ENCODE results near the gene VOPP1. TPM values are rescaled to one million over a fixed set of nuclear protein-coding genes. Genes with fewer than 3 reads are reported as not detected.
A peak's percentile ranks its signal among the peaks of the same experiment; 100 is the strongest.

VOPP1 gene
- total RNA-seq, 1 donor from 2014 or later = 47.8 TPM

DNA sequence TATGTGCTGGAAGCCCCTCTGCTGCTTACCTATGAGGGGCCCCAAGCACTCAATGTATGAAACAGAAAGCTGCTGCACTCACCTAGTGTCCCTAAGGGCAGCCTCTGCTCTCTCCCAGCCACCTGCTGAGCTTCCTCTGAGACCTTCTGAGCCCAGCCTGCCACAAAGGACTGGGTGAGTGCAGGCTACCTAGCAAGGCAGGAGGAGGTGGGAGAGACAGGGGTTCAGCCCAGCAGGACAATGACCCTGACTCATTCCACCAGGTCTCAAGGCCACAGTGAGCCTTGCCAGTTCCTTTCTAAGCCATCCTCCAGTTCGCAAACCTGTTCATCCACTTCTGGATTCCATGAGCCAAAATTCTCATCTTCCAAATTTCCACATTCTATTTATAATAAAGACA lies 16.3 kb downstream of the VOPP1 start:
- peaks cover 47% of the 10 kb centered on the region for H3K4me1 Mint-ChIP-seq (ENCODE audit: low read depth)
- peak overlapping the region; percentile 68 for H3K27ac Mint-ChIP-seq

GRCh38 chr7:55555160-55555559 lies 17.1 kb downstream of the VOPP1 start:
- no peak for TF ChIP-seq CTCF (IDR thresholded peaks at IDR 0.05; ENCODE audit: unreplicated experiment)
- Mint-ChIP-seq H3K4me3 (ENCODE audit: low read depth) (no peak overlapping the region), H3K36me3 (ENCODE audit: insufficient read depth) (no peaks in the 10 kb centered on the region), H3K9me3 (ENCODE audit: low read depth) (no peaks in the 10 kb centered on the region), H3K27ac (no peak overlapping the region), H3K4me1 (ENCODE audit: low read depth) (peaks cover 47% of the 10 kb centered on the region), H3K27me3 (no peaks in the 10 kb centered on the region)
- no peak for DNase-seq (ENCODE audit: low spot score, unreplicated experiment)

More for the DNA sequence above, 16.3 kb downstream of the VOPP1 start:
- no peaks in the 10 kb centered on the region for H3K36me3 Mint-ChIP-seq (ENCODE audit: insufficient read depth)
- TF ChIP-seq CTCF (IDR thresholded peaks at IDR 0.05; ENCODE audit: unreplicated experiment) = no peak
- DNase-seq (ENCODE audit: low spot score, unreplicated experiment) = no peak
- no peak overlapping the region for H3K4me3 Mint-ChIP-seq (ENCODE audit: low read depth)
- H3K9me3 Mint-ChIP-seq (ENCODE audit: low read depth) = no peaks in the 10 kb centered on the region
- no peaks in the 10 kb centered on the region for H3K27me3 Mint-ChIP-seq

DNA sequence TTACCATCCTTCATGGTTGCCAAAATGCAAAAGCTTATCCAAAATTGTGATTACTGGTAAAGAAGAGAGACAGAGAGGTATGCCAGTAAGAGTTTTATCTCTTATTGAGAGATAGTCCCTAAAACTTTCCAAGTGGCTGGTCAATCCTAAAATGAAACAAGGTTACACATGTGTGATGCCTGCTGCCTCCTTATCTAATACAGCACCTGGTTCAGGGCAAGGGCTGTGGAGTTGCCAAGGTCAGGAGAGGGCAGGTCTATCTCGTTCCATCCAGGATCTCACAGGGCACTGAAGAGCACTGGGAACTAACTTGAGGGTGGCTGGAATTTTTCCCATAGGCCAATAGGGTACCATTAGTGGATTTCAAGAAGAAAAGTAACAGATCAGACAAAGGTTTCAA lies 18.3 kb downstream of the VOPP1 start:
- H3K4me3 Mint-ChIP-seq (ENCODE audit: low read depth) = no peak overlapping the region
- DNase-seq (ENCODE audit: low spot score, unreplicated experiment) = no peak
- H3K27ac Mint-ChIP-seq = peak overlapping the region; percentile 65
- no peaks in the 10 kb centered on the region for H3K36me3 Mint-ChIP-seq (ENCODE audit: insufficient read depth)
- no peaks in the 10 kb centered on the region for H3K27me3 Mint-ChIP-seq
- peaks cover 49% of the 10 kb centered on the region for H3K4me1 Mint-ChIP-seq (ENCODE audit: low read depth)
- TF ChIP-seq CTCF (IDR thresholded peaks at IDR 0.05; ENCODE audit: unreplicated experiment) = no peak
- H3K9me3 Mint-ChIP-seq (ENCODE audit: low read depth) = no peaks in the 10 kb centered on the region

DNA sequence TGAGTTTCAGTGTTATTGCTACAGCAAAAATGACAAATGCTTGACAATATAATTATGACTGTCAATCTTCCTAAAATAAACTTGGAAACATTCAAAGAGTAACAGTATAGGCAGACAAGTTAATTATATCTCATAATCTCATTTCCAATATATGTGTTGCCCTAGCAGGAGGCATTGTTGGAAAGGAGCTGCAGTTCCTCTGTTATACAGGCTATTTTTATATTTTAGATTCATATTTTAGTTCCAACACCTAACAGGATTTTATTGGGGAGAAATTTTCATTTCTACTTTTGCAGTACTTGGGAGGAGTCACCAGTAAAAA lies 19.3 kb downstream of the VOPP1 start:
- H3K27me3 Mint-ChIP-seq = no peaks in the 10 kb centered on the region
- H3K4me3 Mint-ChIP-seq (ENCODE audit: low read depth) = no peak overlapping the region
- H3K27ac Mint-ChIP-seq = no peak overlapping the region
- H3K36me3 Mint-ChIP-seq (ENCODE audit: insufficient read depth) = no peaks in the 10 kb centered on the region
- H3K4me1 Mint-ChIP-seq (ENCODE audit: low read depth) = peaks cover 52% of the 10 kb centered on the region
- no peak for DNase-seq (ENCODE audit: low spot score, unreplicated experiment)
- H3K9me3 Mint-ChIP-seq (ENCODE audit: low read depth) = no peaks in the 10 kb centered on the region
- TF ChIP-seq CTCF (IDR thresholded peaks at IDR 0.05; ENCODE audit: unreplicated experiment) = no peak

- H3K4me1 Mint-ChIP-seq (ENCODE audit: low read depth) = peaks cover 47% of the 10 kb centered on the region
- TF ChIP-seq CTCF (IDR thresholded peaks at IDR 0.05; ENCODE audit: unreplicated experiment) = no peak
- no peak overlapping the region for H3K4me3 Mint-ChIP-seq (ENCODE audit: low read depth)
- no peak for DNase-seq (ENCODE audit: low spot score, unreplicated experiment)
- H3K27me3 Mint-ChIP-seq = no peaks in the 10 kb centered on the region
- no peaks in the 10 kb centered on the region for H3K9me3 Mint-ChIP-seq (ENCODE audit: low read depth)
- H3K36me3 Mint-ChIP-seq (ENCODE audit: insufficient read depth) = no peaks in the 10 kb centered on the region
- peak overlapping the region; percentile 18 for H3K27ac Mint-ChIP-seq
These were observed 19.8 kb downstream of the VOPP1 start for GRCh38 chr7:55552320-55553023.

Measured in progenitor cell of endocrine pancreas (in vitro differentiated cells).